Vagina (tissue), 2 donors: ENCODE results near the gene PPFIBP2. TPM values are rescaled to one million over a fixed set of nuclear protein-coding genes. Genes with fewer than 3 reads are reported as not detected.

Experiments
- DNase-seq, 2 donors: peaks; one replicate each; pipeline ENCODE4 v3.0.0-alpha.2; 2017; ENCODE audit errors: extremely low spot score in 2 of 2
- H3K27ac ChIP-seq: fragments of 200-600 bp; sonication (generic); one replicate; pipeline ENCODE4 v1.5.1; 2019
- H3K27me3 ChIP-seq: fragments of 200-600 bp; sonication (generic); one replicate; pipeline ENCODE4 v1.5.1; 2019
- H3K36me3 ChIP-seq, 2 donors: fragments of 200-600 bp; sonication (generic); one replicate each; pipeline ENCODE4 v1.5.1; 2017 to 2019
- H3K4me1 ChIP-seq: fragments of 200-600 bp; sonication (generic); one replicate; pipeline ENCODE4 v1.5.1; 2019
- H3K4me3 ChIP-seq, 2 donors: fragments of 200-600 bp; sonication (generic); 1 replicate in 1 of 2; 2 replicates in 1 of 2; pipeline ENCODE4 v1.5.1; 2016 to 2019
- H3K9me3 ChIP-seq: fragments of 200-600 bp; sonication (generic); one replicate; pipeline ENCODE4 v1.5.1; 2019
- CTCF ChIP-seq, 3 experiments: fragments of 450-650 bp in 2 of 3; fragments of 200-600 bp in 1 of 3; sonication (generic) in 1 of 3; IDR thresholded peaks; one replicate each; pipeline ENCODE4 v1.5.1; 2017 to 2019; ENCODE audit warnings: antibody characterized with exemption in 3 of 3, mild to moderate bottlenecking in 2 of 3, moderate library complexity in 2 of 3
- POLR2A ChIP-seq, 2 donors: fragments of 450-650 bp; IDR thresholded peaks; one replicate each; pipeline ENCODE4 v1.6.1; 2017; ENCODE audit warnings: antibody characterized with exemption in 2 of 2, mild to moderate bottlenecking in 2 of 2, moderate library complexity in 2 of 2
- POLR2AphosphoS5 ChIP-seq, 2 donors: sonication (generic); formaldehyde crosslinking; IDR thresholded peaks; one replicate each; pipeline ENCODE4 v1.9.0; 2017; ENCODE audit warnings: antibody characterized with exemption in 2 of 2, mild to moderate bottlenecking in 2 of 2, low read depth in 1 of 2; ENCODE audit not compliant: insufficient read depth in 1 of 2
- intact Hi-C: fragments of 100-400 bp; cut with DNase I; formaldehyde crosslinking; loops from one replicate; pipeline ENCODE4 v1.15.1; 2023
- total RNA-seq: library from RNA; depleted of rRNA; stranded (reverse); fragments of >200 nt; gene quantifications from one replicate; pipeline ENCODE4 v1.2.3, GENCODE V29; 2016

Gene PPFIBP2
- total RNA-seq, 1 donor from 2014 or later = 48.1 TPM

GRCh38 chr11:7622721-7623120, 108.9 kb downstream of the PPFIBP2 start:
- no peaks in the 10 kb centered on the region for H3K4me1 ChIP-seq
- TF ChIP-seq CTCF (IDR thresholded peaks at IDR 0.05) (no peak), POLR2A (IDR thresholded peaks at IDR 0.05) (no peak), POLR2AphosphoS5 (IDR thresholded peaks at IDR 0.05; ENCODE audit: insufficient read depth in 1 of 2, low read depth in 1 of 2) (no peak)
- no peaks in the 10 kb centered on the region for H3K9me3 ChIP-seq
- no peak for DNase-seq
- peaks cover 0 to 33% of the 10 kb centered on the region in 2 donors for H3K36me3 ChIP-seq
- H3K4me3 ChIP-seq = no peak overlapping the region
- H3K27ac ChIP-seq = no peak overlapping the region
- H3K27me3 ChIP-seq = no peaks in the 10 kb centered on the region
- intact Hi-C loops = no loop called here

- intact Hi-C loops = no loop called here
- H3K36me3 ChIP-seq = peaks cover 0 to 71% of the 10 kb centered on the region in 2 donors
- no peak overlapping the region for H3K4me3 ChIP-seq
- H3K4me1 ChIP-seq = no peaks in the 10 kb centered on the region
- no peak for DNase-seq
- H3K27me3 ChIP-seq = no peaks in the 10 kb centered on the region
- no peak for TF ChIP-seq POLR2A (IDR thresholded peaks at IDR 0.05)
- no peak for TF ChIP-seq CTCF (IDR thresholded peaks at IDR 0.05)
- TF ChIP-seq POLR2AphosphoS5 (IDR thresholded peaks at IDR 0.05; ENCODE audit: insufficient read depth in 1 of 2, low read depth in 1 of 2) = no peak
- H3K27ac ChIP-seq = no peak overlapping the region
- H3K9me3 ChIP-seq = no peaks in the 10 kb centered on the region
Observed at GRCh38 chr11:7628660-7629059, 114.9 kb downstream of the PPFIBP2 start.

GRCh38 chr11:7630002-7630401, 116.2 kb downstream of the PPFIBP2 start:
- intact Hi-C loops = no loop called here

GRCh38 chr11:7632211-7632610, 118.4 kb downstream of the PPFIBP2 start:
- Histone ChIP-seq H3K27me3 (no peaks in the 10 kb centered on the region), H3K27ac (no peak overlapping the region), H3K4me1 (no peaks in the 10 kb centered on the region), H3K4me3 (no peak overlapping the region), H3K36me3 (peaks cover 0 to 79% of the 10 kb centered on the region in 2 donors), H3K9me3 (no peaks in the 10 kb centered on the region)
- DNase-seq = no peak
- TF ChIP-seq POLR2A (IDR thresholded peaks at IDR 0.05) = no peak
- TF ChIP-seq CTCF (IDR thresholded peaks at IDR 0.05) = no peak
- TF ChIP-seq POLR2AphosphoS5 (IDR thresholded peaks at IDR 0.05; ENCODE audit: insufficient read depth in 1 of 2, low read depth in 1 of 2) = no peak
- intact Hi-C loops = no loop called here

More at GRCh38 chr11:7630002-7630401, 116.2 kb downstream of the PPFIBP2 start:
- H3K27ac ChIP-seq = no peak overlapping the region
- H3K4me1 ChIP-seq = no peaks in the 10 kb centered on the region
- H3K9me3 ChIP-seq = no peaks in the 10 kb centered on the region
- H3K4me3 ChIP-seq = no peak overlapping the region
- no peaks in the 10 kb centered on the region for H3K27me3 ChIP-seq
- TF ChIP-seq POLR2A (IDR thresholded peaks at IDR 0.05) (no peak), POLR2AphosphoS5 (IDR thresholded peaks at IDR 0.05; ENCODE audit: insufficient read depth in 1 of 2, low read depth in 1 of 2) (no peak), CTCF (IDR thresholded peaks at IDR 0.05) (no peak)
- H3K36me3 ChIP-seq = peaks cover 0 to 81% of the 10 kb centered on the region in 2 donors
- DNase-seq = no peak

GRCh38 chr11:7635137-7635536, 121.3 kb downstream of the PPFIBP2 start:
- TF ChIP-seq CTCF (IDR thresholded peaks at IDR 0.05) = no peak
- no peak for TF ChIP-seq POLR2A (IDR thresholded peaks at IDR 0.05)
- TF ChIP-seq POLR2AphosphoS5 (IDR thresholded peaks at IDR 0.05; ENCODE audit: insufficient read depth in 1 of 2, low read depth in 1 of 2) = no peak
- intact Hi-C loops = no loop called here
- Histone ChIP-seq H3K27ac (no peak overlapping the region), H3K4me3 (no peak overlapping the region), H3K4me1 (peaks cover 13% of the 10 kb centered on the region), H3K27me3 (no peaks in the 10 kb centered on the region), H3K36me3 (peaks cover 0 to 60% of the 10 kb centered on the region in 2 donors), H3K9me3 (no peaks in the 10 kb centered on the region)
- DNase-seq = no peak
